ELF-1 (cell line): ENCODE measurements around the gene NKAIN1.
"Not testable (repeated sequence)": the region's sequence is repeated elsewhere in the genome, so short reads cannot be mapped to it uniquely, and the experiment has no call there.

Experiments used
- DNase-seq: peaks from one replicate; pipeline ENCODE4 v3.0.0-alpha.2; 2016; ENCODE audit warnings: low read depth, low spot score

NKAIN1 gene

GRCh38 chr1:31239653-31240241 lies at the start of gene NKAIN1:
Gene NKAIN1, minus strand, starts transcription at chr1:31239887. Its CDS starts 340 bp downstream, at chr1:31239547.
- peak; percentile 71 for DNase-seq

- DNase-seq: no peak
Measured at GRCh38 chr1:31289021-31289420, 49.3 kb upstream of the NKAIN1 start.

GRCh38 chr1:31287791-31288190 lies 48.1 kb upstream of the NKAIN1 start:
- not testable (repeated sequence) for DNase-seq

- DNase-seq: not testable (repeated sequence)
Measured at GRCh38 chr1:31282426-31282825, 42.7 kb upstream of the NKAIN1 start.

GRCh38 chr1:31273619-31274018 lies 33.9 kb upstream of the NKAIN1 start:
- no peak for DNase-seq

DNA sequence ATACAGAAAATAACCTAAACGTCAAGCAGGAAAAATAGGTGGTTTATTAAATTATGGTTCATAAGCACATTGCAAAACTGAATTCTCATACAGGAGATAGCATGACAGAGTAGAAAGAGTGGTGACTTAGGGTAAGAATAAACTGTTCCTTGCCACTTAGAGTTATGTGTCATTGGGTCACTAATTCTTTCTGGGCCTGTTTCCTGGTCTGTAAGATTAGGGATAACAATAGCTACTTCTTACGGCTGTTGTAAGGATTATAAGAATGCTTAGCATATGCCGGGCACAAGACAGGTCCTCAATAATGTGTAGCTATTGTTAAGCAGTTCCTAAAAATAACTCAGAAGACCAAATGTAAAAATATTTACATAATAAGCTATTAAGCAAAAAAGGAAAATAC lies 32.7 kb upstream of the NKAIN1 start:
- DNase-seq: no peak

DNA sequence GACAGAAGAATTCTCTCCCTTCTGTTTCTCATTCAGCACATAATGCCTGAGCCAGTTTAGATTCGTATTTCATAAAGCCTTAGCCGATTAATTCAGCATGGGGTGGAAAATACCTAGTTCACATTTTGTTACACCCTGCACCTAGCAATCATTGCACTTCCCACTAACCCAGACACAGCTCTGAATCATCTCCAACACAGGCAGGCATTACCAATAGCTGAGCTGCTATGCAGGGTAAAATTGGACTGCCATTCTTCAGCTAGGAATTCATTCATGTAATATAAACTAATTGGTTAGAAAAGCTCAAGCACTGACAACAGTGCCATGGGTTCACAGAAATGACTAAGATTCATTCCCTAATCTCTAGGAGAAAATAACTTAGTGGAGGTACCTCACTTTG lies 26.9 kb upstream of the NKAIN1 start:
- no peak for DNase-seq

GRCh38 chr1:31264790-31265386 lies 25.2 kb upstream of the NKAIN1 start:
- no peak for DNase-seq

GRCh38 chr1:31263408-31263807 lies 23.7 kb upstream of the NKAIN1 start:
- DNase-seq: no peak

DNA sequence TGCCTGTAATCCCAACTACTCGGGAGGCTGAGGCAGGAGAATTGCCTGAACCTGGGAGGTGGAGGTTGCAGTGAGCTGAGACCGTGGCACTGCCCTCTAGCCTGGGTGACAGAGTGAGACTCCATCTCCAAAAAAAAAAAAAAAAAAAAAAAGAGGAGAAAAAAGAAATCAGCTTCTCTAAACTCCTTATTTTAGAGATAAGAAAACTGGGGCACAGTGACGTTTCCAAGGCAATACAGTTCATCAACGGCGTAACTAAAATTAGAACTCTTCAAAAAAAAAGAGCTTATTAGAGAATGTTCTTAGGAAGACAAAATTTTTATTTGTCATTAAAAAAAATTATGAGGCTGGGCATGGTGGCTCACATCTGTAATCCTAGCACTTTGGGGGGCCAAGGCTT lies 22.7 kb upstream of the NKAIN1 start:
- DNase-seq: not testable (repeated sequence)

GRCh38 chr1:31261916-31262315 lies 22.2 kb upstream of the NKAIN1 start:
- no peak for DNase-seq

DNA sequence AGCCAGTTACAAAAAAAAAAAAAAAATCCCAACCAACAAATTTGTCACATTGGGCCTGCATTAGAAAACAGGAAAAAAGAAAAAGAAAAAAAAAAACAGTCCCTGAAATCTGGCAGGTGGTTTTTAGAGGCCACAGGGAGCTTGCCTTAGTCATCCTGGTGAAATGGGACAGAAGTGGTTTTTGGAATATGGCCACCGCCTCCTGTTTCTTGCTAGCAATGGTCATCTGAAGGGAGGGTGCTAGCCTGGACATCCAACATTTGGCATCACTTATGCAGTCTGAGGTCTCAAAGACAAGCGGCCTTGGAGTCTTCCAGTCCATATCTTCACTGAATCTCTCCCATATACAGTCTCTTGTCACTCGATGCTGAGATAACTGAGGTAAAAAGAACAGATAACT lies 20.1 kb upstream of the NKAIN1 start:
- no peak for DNase-seq

- DNase-seq: no peak
Measured at GRCh38 chr1:31258581-31258980, 18.9 kb upstream of the NKAIN1 start.

DNA sequence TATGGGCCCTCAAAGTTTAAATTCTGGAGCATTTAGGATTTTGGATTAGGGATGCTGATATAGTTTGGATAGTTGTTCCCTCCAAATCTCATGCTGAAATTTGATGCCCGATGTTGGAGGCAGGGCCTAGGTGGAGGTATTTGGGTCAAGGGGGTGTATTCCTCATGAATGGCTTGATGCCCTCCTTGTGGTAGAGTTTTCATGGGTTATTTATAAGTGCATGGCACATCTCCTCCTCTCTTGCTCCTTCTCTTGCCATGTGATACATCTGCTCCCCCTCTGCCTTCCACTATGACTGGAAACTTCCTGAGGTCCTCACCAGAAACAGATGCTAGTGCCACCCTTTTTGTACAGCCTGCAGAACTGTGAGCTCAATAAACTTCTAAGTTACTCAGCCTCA lies 17.5 kb upstream of the NKAIN1 start:
- DNase-seq: no peak

DNA sequence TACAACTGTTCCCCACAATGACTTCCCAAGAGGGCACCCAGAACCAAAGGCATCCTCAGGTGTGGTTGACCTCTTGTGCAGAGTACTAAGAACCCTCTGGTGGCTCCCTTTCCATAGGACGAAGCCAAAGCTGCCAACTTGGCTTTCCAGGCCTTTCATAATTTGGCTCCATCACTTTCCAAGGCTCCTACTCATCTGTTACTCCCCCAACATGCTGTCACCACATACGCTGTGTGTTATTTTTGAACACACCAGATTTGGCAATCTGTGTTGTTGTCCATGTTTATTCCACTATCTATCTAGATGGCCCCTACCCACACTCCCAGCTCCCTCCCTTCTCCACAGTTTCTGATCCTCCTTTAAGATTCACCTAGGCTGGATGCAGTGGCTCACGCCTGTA lies 10.2 kb upstream of the NKAIN1 start:
- no peak for DNase-seq

DNA sequence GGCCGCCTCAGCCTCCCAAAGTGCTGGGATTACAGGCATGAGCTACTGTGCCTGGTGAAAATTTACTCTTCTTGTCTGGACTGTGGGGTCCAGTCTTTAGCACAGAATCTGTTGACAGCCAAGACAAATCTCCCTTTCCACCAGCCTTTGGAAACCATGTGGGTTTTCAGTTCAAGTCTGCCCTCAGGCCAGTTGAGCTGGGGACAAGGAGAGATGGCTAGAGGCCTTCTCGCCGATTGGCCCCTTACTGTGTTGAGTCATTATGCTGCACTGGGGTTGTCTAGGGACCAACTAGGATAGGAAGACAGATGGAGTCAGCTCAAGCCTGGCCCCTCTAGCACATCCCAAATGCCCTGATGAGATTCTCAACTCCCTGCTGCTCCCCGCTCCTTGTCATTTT lies 8.6 kb upstream of the NKAIN1 start:
- DNase-seq: peak; percentile 70

GRCh38 chr1:31244326-31244725 lies 4.6 kb upstream of the NKAIN1 start:
- no peak for DNase-seq

DNA sequence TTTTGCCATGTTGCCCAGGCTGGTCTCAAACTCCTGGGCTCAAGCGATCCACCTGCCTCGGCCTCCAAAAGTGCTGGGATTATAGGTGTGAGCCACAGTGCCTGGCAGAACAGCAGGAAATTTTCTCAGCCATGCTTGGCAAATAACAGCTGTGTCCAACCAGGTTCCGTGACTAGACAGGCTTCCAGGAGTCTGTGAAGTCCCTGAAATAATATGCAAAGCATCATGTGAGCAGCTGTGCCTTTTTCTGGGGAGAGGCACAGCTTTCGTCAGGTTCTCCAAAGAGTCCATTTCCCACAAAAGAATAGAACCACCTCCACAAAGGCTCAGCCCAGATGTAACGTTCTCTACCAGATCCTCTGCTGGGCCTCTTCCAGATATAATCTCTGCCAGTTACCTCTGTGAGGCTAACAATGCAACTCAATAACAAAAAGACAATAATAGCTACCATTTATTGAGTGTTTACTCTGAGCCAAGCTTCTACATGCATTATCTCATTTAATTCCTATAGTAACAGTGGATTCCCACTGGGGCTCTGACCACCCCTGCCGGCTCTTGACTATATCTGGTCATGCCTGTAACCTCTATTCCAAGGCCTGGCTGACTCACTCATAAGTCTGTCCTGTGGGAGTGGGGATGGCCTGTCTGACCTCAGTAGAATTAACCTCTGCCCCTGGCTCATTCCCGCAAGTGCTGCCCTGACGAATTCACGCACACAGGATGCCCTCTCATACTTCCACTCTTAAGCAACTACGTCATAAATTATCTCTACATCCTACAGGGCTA lies 4.0 kb upstream of the NKAIN1 start:
- no peak for DNase-seq

GRCh38 chr1:31241321-31241720 lies 1.6 kb upstream of the NKAIN1 start:
- no peak for DNase-seq

GRCh38 chr1:31238986-31239613 lies 587 bp downstream of the NKAIN1 start:
- peak; percentile 66 for DNase-seq

GRCh38 chr1:31238612-31238985 lies 1.1 kb downstream of the NKAIN1 start:
- no peak for DNase-seq

DNA sequence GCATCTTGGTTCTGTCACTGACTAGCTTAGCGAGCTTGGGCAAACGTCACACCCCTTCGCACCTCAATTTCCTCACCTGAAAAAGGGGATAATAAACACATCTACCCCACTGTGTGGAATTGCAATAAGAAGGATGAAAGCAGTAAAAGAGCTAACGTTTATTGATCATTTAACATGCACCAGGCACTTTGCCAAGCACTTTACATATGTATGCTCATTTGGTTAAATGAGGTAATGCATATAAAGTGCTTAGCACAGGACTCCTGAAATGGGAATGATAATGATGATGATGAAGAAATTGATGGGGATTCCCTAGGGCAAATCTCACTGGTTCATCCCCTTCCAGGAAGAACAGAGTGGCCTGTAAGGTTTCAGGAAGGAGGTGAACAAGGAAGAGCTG lies 4.8 kb downstream of the NKAIN1 start:
- no peak for DNase-seq
